Measurements from ENCODE around the gene MEI4. TPM values are rescaled to one million over a fixed set of nuclear protein-coding genes. Genes with fewer than 3 reads are reported as not detected.

Gene MEI4
- total RNA-seq, 2 donors from 2014 or later: 2.1 to 3.3 TPM

DNA sequence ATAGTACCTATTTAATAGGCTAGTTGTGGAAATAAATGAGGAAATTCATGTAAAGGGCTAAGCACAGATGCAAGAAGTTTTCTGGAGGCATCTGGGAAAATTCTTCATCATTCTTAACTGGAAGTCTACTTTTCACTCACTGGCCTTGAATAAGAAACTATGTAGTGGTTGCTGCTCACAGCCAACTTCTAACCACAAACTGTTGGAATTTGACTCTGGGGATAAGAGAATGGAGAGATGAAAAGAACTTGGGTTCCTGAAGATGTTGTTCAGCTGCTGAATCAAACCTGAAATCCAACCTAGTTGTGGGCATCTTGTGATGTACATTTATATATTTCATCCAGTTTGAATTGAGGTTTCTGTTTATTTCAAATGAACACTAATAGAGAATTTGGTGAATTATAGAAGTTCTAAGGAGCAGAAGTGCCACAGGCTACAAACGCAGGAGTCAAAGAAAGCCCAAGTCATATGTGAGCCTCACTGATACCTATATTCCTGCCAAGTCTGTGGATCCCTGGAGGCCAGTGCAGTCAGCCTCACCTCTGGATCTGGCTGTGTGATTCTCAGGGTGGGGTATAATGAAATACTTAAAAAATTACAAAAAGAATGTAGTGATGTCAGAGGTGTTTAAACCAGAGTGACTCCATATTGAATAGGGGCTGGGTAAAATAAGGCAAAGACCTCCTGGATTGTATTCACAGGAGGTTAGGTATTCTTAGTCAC lies 18.7 kb upstream of the MEI4 start:
- ATAC-seq: no peak
- no peak overlapping the region for H3K27ac ChIP-seq
- no peak overlapping the region for H3K4me3 ChIP-seq
- intact Hi-C loops (cut with DNase I): no loop called here
- WGBS, 2 donors: 71 to 100% methylated on average over 1 of the region's 1 CpG
- DNase-seq: no peak
- no peaks in the 10 kb centered on the region for H3K9me3 ChIP-seq
- no peaks in the 10 kb centered on the region for H3K36me3 ChIP-seq (replicated peaks in 1 of 2; ENCODE audit: insufficient read depth in 1 of 2, low read depth in 2 of 2)
- no peaks in the 10 kb centered on the region for H3K4me1 ChIP-seq
- no peaks in the 10 kb centered on the region for H3K27me3 ChIP-seq
- TF ChIP-seq, protein P1, sequence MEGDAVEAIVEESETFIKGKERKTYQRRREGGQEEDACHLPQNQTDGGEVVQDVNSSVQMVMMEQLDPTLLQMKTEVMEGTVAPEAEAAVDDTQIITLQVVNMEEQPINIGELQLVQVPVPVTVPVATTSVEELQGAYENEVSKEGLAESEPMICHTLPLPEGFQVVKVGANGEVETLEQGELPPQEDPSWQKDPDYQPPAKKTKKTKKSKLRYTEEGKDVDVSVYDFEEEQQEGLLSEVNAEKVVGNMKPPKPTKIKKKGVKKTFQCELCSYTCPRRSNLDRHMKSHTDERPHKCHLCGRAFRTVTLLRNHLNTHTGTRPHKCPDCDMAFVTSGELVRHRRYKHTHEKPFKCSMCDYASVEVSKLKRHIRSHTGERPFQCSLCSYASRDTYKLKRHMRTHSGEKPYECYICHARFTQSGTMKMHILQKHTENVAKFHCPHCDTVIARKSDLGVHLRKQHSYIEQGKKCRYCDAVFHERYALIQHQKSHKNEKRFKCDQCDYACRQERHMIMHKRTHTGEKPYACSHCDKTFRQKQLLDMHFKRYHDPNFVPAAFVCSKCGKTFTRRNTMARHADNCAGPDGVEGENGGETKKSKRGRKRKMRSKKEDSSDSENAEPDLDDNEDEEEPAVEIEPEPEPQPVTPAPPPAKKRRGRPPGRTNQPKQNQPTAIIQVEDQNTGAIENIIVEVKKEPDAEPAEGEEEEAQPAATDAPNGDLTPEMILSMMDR (IDR thresholded peaks at IDR 0.05): no peak
- no peak for TF ChIP-seq POLR2A (IDR thresholded peaks at IDR 0.05)

DNA sequence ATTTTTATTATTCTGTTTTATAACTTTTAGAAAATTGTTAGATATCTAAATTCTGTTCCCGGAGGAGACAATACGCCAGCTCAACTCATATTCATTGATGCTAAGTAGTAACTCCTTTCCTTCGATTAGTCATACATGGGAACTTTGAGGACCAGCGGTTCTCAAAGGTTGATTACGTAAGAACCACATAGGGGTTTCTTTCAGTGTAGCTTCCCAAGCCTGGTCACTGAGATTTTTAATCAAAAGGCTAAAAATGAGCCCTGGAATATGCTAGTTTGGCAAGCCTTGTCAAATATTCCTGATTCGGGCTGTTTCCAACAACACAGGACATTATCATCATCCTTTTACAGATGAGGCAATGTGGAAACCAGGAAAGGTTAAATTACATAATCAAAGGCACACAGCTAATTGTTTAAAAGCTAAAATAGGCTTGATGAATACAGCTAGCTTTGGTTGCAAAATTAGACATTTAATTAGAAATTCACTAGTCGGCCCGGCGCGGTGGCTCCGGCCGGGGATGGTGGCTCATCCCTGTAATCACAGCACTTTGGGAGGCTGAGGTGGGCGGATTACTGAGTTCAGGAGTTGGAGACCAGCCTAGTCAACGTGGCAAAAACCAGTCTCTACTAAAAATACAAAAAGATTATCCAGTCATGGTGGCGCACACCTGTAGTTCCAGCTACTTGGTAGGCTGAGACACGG lies 14.6 kb upstream of the MEI4 start:
- H3K27me3 ChIP-seq: no peaks in the 10 kb centered on the region

DNA sequence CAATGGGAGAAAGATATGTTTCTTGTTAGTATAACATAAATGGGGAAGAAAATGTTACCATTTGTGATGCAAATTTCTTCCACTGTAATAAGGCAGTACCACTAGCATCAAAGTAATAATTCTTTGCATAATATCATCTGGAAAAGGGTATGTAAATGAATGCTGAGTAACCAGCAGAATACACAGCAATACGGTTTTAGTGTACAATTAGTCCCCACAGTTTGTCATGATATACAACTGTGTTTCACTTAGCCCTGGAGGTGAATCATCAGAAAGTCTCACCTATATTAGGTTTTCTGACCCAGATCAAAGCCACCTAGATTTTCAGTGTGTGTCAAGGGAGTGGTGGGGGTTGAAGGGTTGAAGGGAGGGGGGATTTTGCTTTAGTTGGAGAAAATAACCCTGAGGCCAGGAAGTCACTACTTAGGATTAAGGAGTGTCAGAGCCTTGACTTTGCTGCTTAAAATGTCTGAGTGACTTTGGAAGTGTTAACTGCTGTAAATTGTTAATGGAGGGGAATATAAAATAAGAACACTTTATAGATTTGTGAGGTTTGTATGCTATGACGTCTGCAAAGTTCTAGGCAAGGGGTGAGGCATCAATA lies 8.6 kb upstream of the MEI4 start:
- H3K9me3 ChIP-seq: no peaks in the 10 kb centered on the region
- DNase-seq (no peak), ATAC-seq (no peak)
- 46 to 60% methylated on average over 2 of the region's 2 CpGs for WGBS, 2 donors
- H3K4me1 ChIP-seq: no peaks in the 10 kb centered on the region
- intact Hi-C loops (cut with DNase I): no loop called here
- H3K4me3 ChIP-seq: no peak overlapping the region
- H3K36me3 ChIP-seq (replicated peaks in 1 of 2; ENCODE audit: insufficient read depth in 1 of 2, low read depth in 2 of 2): no peaks in the 10 kb centered on the region
- TF ChIP-seq, protein P1 (IDR thresholded peaks at IDR 0.05): no peak
- TF ChIP-seq POLR2A (IDR thresholded peaks at IDR 0.05): no peak
- no peaks in the 10 kb centered on the region for H3K27me3 ChIP-seq
- no peak overlapping the region for H3K27ac ChIP-seq

More for the DNA sequence above, 14.6 kb upstream of the MEI4 start:
- no peak overlapping the region for H3K4me3 ChIP-seq
- no peaks in the 10 kb centered on the region for H3K9me3 ChIP-seq
- no peaks in the 10 kb centered on the region for H3K36me3 ChIP-seq (replicated peaks in 1 of 2; ENCODE audit: insufficient read depth in 1 of 2, low read depth in 2 of 2)
- WGBS, 2 donors: 86 to 90% methylated on average over 16 of the region's 16 CpGs
- intact Hi-C loops (cut with DNase I): no loop called here
- DNase-seq (no peak), ATAC-seq (no peak)
- TF ChIP-seq, protein P1 (IDR thresholded peaks at IDR 0.05): no peak
- no peak for TF ChIP-seq POLR2A (IDR thresholded peaks at IDR 0.05)
- H3K4me1 ChIP-seq: no peaks in the 10 kb centered on the region
- no peak overlapping the region for H3K27ac ChIP-seq

DNA sequence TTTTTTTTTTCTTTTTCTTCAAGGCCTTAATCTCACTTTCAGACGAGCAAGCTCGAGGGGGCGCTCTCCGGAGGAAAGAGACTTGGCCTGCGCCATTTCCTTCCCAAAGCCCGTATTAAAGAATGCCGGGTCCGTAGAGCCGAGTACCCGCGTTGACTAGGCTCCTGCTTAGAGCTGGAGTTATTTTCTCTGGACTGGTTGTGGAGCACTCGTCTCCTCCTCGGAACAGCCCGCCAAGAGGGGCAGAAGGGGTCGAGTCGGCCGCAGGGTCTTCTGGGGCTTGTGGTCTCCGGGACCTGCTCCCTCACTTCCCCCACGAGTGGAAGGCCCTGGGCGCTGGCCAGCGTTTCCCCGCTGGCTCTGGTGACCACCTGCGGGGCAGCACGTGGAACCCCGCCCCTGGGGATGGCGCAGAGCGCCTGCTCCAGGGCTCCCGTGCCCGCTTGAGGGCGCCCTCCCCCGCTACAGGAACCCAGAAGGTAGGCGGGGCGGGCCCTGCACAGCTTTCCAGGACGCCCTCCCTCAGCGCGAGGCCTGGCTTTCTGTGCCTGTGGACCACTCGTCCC lies 2.7 kb upstream of the MEI4 start:
- peak overlapping the region in 3 of 4 donors; percentile 78 to 85 (median 79) for H3K27ac ChIP-seq
- peak; percentile 84 to 95 (median 88) for DNase-seq
- no peaks in the 10 kb centered on the region for H3K9me3 ChIP-seq
- peaks cover 6% of the 10 kb centered on the region for H3K4me1 ChIP-seq
- H3K27me3 ChIP-seq: no peaks in the 10 kb centered on the region
- ATAC-seq: peak; percentile 97
- peak overlapping the region; percentile 13 to 35 for H3K4me3 ChIP-seq
- intact Hi-C loops (cut with DNase I): no loop called here
- H3K36me3 ChIP-seq (replicated peaks in 1 of 2; ENCODE audit: insufficient read depth in 1 of 2, low read depth in 2 of 2): no peaks in the 10 kb centered on the region
- WGBS, 2 donors: 3 to 15% methylated on average over 11 to 37 of the region's 37 CpGs
- TF ChIP-seq, protein P1 (IDR thresholded peaks at IDR 0.05): peak in 6 of 7 experiments; percentile 41 to 88 (median 66)
- TF ChIP-seq POLR2A (IDR thresholded peaks at IDR 0.05): peak in 2 of 3 donors; percentile 22 to 43
